Measurements from ENCODE around the gene LGMN. TPM values are rescaled to one million over a fixed set of nuclear protein-coding genes. Genes with fewer than 3 reads are reported as not detected.

Gene LGMN
- polyA plus RNA-seq, 3 donors, result 1.7 to 3.3 (median 2.9) TPM

- WGBS (ENCODE audit: insufficient coverage), result 60% methylated on average over 7 of the region's 8 CpGs
- Mint-ChIP-seq H3K4me3 (peak overlapping the region in 1 of 2 donors; percentile 42), H3K4me1 (peaks cover 48% of the 10 kb centered on the region), H3K9me3 (peaks cover 9 to 22% (median 15%) of the 10 kb centered on the region in 7 donors), H3K36me3 (peaks cover 7 to 21% of the 10 kb centered on the region in 2 donors), H3K27ac (peak overlapping the region in 4 of 7 donors; percentile 32 to 82 (median 66)), H3K27me3 (ENCODE audit: low read depth in 3 of 3) (peaks cover 9 to 34% (median 32%) of the 10 kb centered on the region in 3 donors)
- intact Hi-C loops (cut with micrococcal nuclease), result no loop called here
- Histone ChIP-seq H4K20me1 (ENCODE audit: insufficient read depth, low read length) (no peaks in the 10 kb centered on the region), H3K4me1 (ENCODE audit: control insufficient read depth in 1 of 2, insufficient read depth in 2 of 2, low read length in 2 of 2) (peaks cover 55 to 66% of the 10 kb centered on the region in 2 donors), H3K27me3 (ENCODE audit: control insufficient read depth in 2 of 2, insufficient read depth in 2 of 2, low read length in 2 of 2) (peaks cover 2 to 6% of the 10 kb centered on the region in 2 donors), H3K9me3 (replicated peaks in 1 of 2; ENCODE audit: control insufficient read depth in 1 of 2, insufficient read depth in 1 of 2, low read length in 2 of 2) (no peaks in the 10 kb centered on the region), H2AFZ (ENCODE audit: insufficient read depth, low read depth, low read length, poor library complexity, severe bottlenecking) (no peak overlapping the region), H3K4me2 (replicated peaks; ENCODE audit: extremely low read depth, low read length, poor library complexity, severe bottlenecking) (no peak overlapping the region), H3K9ac (ENCODE audit: insufficient read depth, low read length, poor library complexity, severe bottlenecking) (no peak overlapping the region), H3K36me3 (replicated peaks in 1 of 2; ENCODE audit: control insufficient read depth in 1 of 2, insufficient read depth in 2 of 2, low read length in 2 of 2) (no peaks in the 10 kb centered on the region), H3K4me3 (replicated peaks in 1 of 3; ENCODE audit: low read depth in 2 of 3, low read length in 3 of 3) (no peak overlapping the region), H3K79me2 (ENCODE audit: insufficient read depth, low read length) (no peaks in the 10 kb centered on the region), H3K27ac (ENCODE audit: low read depth in 1 of 2, low read length in 2 of 2) (no peak overlapping the region)
- peak; percentile 72 to 80 (median 77) for DNase-seq
- TF ChIP-seq CTCF (IDR thresholded peaks at IDR 0.05), result no peak
Observed at GRCh38 chr14:92728759-92729364, 19.6 kb downstream of the LGMN start.

- Mint-ChIP-seq H3K27ac (peak overlapping the region; percentile 92 to 99 (median 98)), H3K36me3 (peaks cover 7 to 20% of the 10 kb centered on the region in 2 donors), H3K9me3 (peaks cover 7 to 22% (median 13%) of the 10 kb centered on the region in 7 donors), H3K4me1 (peaks cover 52% of the 10 kb centered on the region), H3K4me3 (peak overlapping the region in 1 of 2 donors; percentile 63), H3K27me3 (ENCODE audit: low read depth in 3 of 3) (peaks cover 9 to 22% (median 21%) of the 10 kb centered on the region in 3 donors)
- H3K79me2 ChIP-seq (ENCODE audit: insufficient read depth, low read length), result no peaks in the 10 kb centered on the region
- H3K9ac ChIP-seq (ENCODE audit: insufficient read depth, low read length, poor library complexity, severe bottlenecking), result peak overlapping the region; percentile 49
- peaks cover 2 to 3% of the 10 kb centered on the region in 2 donors for H3K27me3 ChIP-seq (ENCODE audit: control insufficient read depth in 2 of 2, insufficient read depth in 2 of 2, low read length in 2 of 2)
- peak overlapping the region; percentile 6 for H2AFZ ChIP-seq (ENCODE audit: insufficient read depth, low read depth, low read length, poor library complexity, severe bottlenecking)
- no CpG with 5 or more reads among the region's 8 CpGs for WGBS (ENCODE audit: insufficient coverage)
- peaks cover 57 to 70% of the 10 kb centered on the region in 2 donors for H3K4me1 ChIP-seq (ENCODE audit: control insufficient read depth in 1 of 2, insufficient read depth in 2 of 2, low read length in 2 of 2)
- no peaks in the 10 kb centered on the region for H4K20me1 ChIP-seq (ENCODE audit: insufficient read depth, low read length)
- no peaks in the 10 kb centered on the region for H3K9me3 ChIP-seq (replicated peaks in 1 of 2; ENCODE audit: control insufficient read depth in 1 of 2, insufficient read depth in 1 of 2, low read length in 2 of 2)
- DNase-seq, result no peak
- no peak overlapping the region for H3K4me2 ChIP-seq (replicated peaks; ENCODE audit: extremely low read depth, low read length, poor library complexity, severe bottlenecking)
- H3K27ac ChIP-seq (ENCODE audit: low read depth in 1 of 2, low read length in 2 of 2), result peak overlapping the region in 1 of 2 donors; percentile 84
- intact Hi-C loops (cut with micrococcal nuclease), result no loop called here
- no peak for TF ChIP-seq CTCF (IDR thresholded peaks at IDR 0.05)
- no peak overlapping the region for H3K4me3 ChIP-seq (replicated peaks in 1 of 3; ENCODE audit: low read depth in 2 of 3, low read length in 3 of 3)
- no peaks in the 10 kb centered on the region for H3K36me3 ChIP-seq (replicated peaks in 1 of 2; ENCODE audit: control insufficient read depth in 1 of 2, insufficient read depth in 2 of 2, low read length in 2 of 2)
Observed at GRCh38 chr14:92726933-92727262, 21.5 kb downstream of the LGMN start.
